ENCODE measurements around the gene CDH23.

- TF ChIP-seq POU2F2 (IDR thresholded peaks at IDR 0.05; ENCODE audit: borderline replicate concordance, low read depth, low read length), result no peak
- TF ChIP-seq SMARCA5 (IDR thresholded peaks at IDR 0.05), result no peak
- TF ChIP-seq POLR2A (IDR thresholded peaks at IDR 0.05; ENCODE audit: low read depth, low read length), result no peak
- TF ChIP-seq POLR2AphosphoS5 (IDR thresholded peaks at IDR 0.05; ENCODE audit: low read length), result no peak
- TF ChIP-seq CTCF (IDR thresholded peaks at IDR 0.05 in 2 of 3, conservative IDR thresholded peaks at IDR 0.05 in 1 of 3; ENCODE audit: control insufficient read depth in 2 of 3, extremely low read depth in 1 of 3, insufficient read depth in 1 of 3, low read depth in 3 of 3, low read length in 3 of 3), result peak; percentile 25 to 59 (median 37); a peak in 4 of 6 replicates
- TF ChIP-seq GATAD2B (conservative IDR thresholded peaks at IDR 0.05; ENCODE audit: low read depth), result no peak
- no peak for TF ChIP-seq RFX5 (IDR thresholded peaks at IDR 0.05; ENCODE audit: low read depth, low read length)
- TF ChIP-seq NR2C2 (IDR thresholded peaks at IDR 0.05; ENCODE audit: borderline replicate concordance, control insufficient read depth, insufficient read length, low read depth), result no peak
- TF ChIP-seq RELA (IDR thresholded peaks at IDR 0.05; ENCODE audit: borderline replicate concordance, partially characterized antibody), result no peak
- TF ChIP-seq BHLHE40 (IDR thresholded peaks at IDR 0.05; ENCODE audit: borderline replicate concordance in 1 of 2, low read depth in 2 of 2, low read length in 1 of 2), result no peak
- no peak for TF ChIP-seq EZH2 (IDR thresholded peaks at IDR 0.05; ENCODE audit: borderline replicate concordance, control insufficient read depth, low read depth, low read length)
- no peak for TF ChIP-seq BMI1 (IDR thresholded peaks at IDR 0.05; ENCODE audit: borderline replicate concordance)
- no peak for TF ChIP-seq CREB1 (IDR thresholded peaks at IDR 0.05; ENCODE audit: low read depth)
- no peak for TF ChIP-seq BCL3 (IDR thresholded peaks at IDR 0.05; ENCODE audit: borderline replicate concordance, insufficient read depth, low read depth, low read length, poor library complexity, severe bottlenecking)
Measured at GRCh38 chr10:71547876-71548846, 151.4 kb downstream of the CDH23 start.

All from GM12878 (cell line).